Retinal pigment epithelial cell (primary cell): ENCODE data around the gene PTH2R.

ENCODE experiments used
- DNase-seq: peaks from one replicate; pipeline ENCODE4 v3.0.0-alpha.2; 2010; ENCODE audit warnings: low read depth
- H3K4me3 ChIP-seq: 2 replicates; pipeline ENCODE4 v1.5.1; 2011; ENCODE audit warnings: mild to moderate bottlenecking, low read length, control low read depth, moderate library complexity
- CTCF ChIP-seq: conservative IDR thresholded peaks from 2 replicates; pipeline ENCODE4 v1.5.1; 2011; ENCODE audit warnings: low read depth, low read length, control low read depth, inconsistent platforms

The PTH2R gene

GRCh38 chr2:208399201-208399600 is 7.4 kb upstream of the PTH2R start:
- TF ChIP-seq CTCF: no peak
- DNase-seq: no peak
- H3K4me3 ChIP-seq: no peak overlapping the region

- peak; percentile 6 for DNase-seq
- no peak overlapping the region for H3K4me3 ChIP-seq
- TF ChIP-seq CTCF: peak; percentile 46
Observed at GRCh38 chr2:208407667-208408066, 1.1 kb downstream of the PTH2R start.

- DNase-seq: no peak
- no peak overlapping the region for H3K4me3 ChIP-seq
- no peak for TF ChIP-seq CTCF
Observed at GRCh38 chr2:208413931-208414330, 7.3 kb downstream of the PTH2R start.

- H3K4me3 ChIP-seq: no peak overlapping the region
- no peak for TF ChIP-seq CTCF
- no peak for DNase-seq
Observed at GRCh38 chr2:208415255-208415654, 8.7 kb downstream of the PTH2R start.

GRCh38 chr2:208415897-208416296 is 9.3 kb downstream of the PTH2R start:
- no peak for TF ChIP-seq CTCF
- no peak for DNase-seq
- H3K4me3 ChIP-seq: no peak overlapping the region

GRCh38 chr2:208426412-208427045 is 19.9 kb downstream of the PTH2R start:
- peak; percentile 8 for DNase-seq
- no peak for TF ChIP-seq CTCF
- no peak overlapping the region for H3K4me3 ChIP-seq

GRCh38 chr2:208437755-208438154 is 31.2 kb downstream of the PTH2R start:
- H3K4me3 ChIP-seq: no peak overlapping the region
- TF ChIP-seq CTCF: no peak
- DNase-seq: no peak
